ENCODE measurements around the gene OR11G2.
"Not testable (repeated sequence)": the region's sequence is repeated elsewhere in the genome, so short reads cannot be mapped to it uniquely, and the experiment has no call there.

Gene OR11G2

GRCh38 chr14:20184181-20184580 lies 6.5 kb upstream of the OR11G2 start:
- no peaks in the 10 kb centered on the region for H3K27me3 ChIP-seq (ENCODE audit: control insufficient read depth in 1 of 2, insufficient read depth in 1 of 2, low read length in 2 of 2)
- no peak overlapping the region for H2AK5ac ChIP-seq (ENCODE audit: low read length, severe bottlenecking)
- H3K9ac ChIP-seq (ENCODE audit: low read length): no peak overlapping the region
- H3K18ac ChIP-seq (ENCODE audit: low read depth in 1 of 2, low read length in 2 of 2): no peak overlapping the region
- no peak overlapping the region for H4K91ac ChIP-seq (ENCODE audit: low read length)
- H3K23ac ChIP-seq (ENCODE audit: low read length in 2 of 2): no peak overlapping the region
- H3K27ac ChIP-seq (ENCODE audit: low read length, poor library complexity, severe bottlenecking): no peak overlapping the region
- H3K4me2 ChIP-seq (ENCODE audit: low read length, poor library complexity, severe bottlenecking): no peak overlapping the region
- H2AFZ ChIP-seq (ENCODE audit: low read depth, low read length): no peak overlapping the region
- WGBS: 51% methylated on average over 5 of the region's 5 CpGs
- no peak overlapping the region for H4K8ac ChIP-seq (ENCODE audit: low read length)
- no peak overlapping the region for H2BK120ac ChIP-seq (ENCODE audit: low read depth, low read length)
- H3K4ac ChIP-seq (ENCODE audit: low read depth in 1 of 2, low read length in 2 of 2): no peak overlapping the region
- no peak overlapping the region for H3K4me3 ChIP-seq (ENCODE audit: insufficient read depth in 1 of 2, low read depth in 1 of 2, low read length in 2 of 2)
- H3K9me3 ChIP-seq (ENCODE audit: control insufficient read depth, low read length): no peaks in the 10 kb centered on the region
- DNase-seq: no peak
- H2BK12ac ChIP-seq (ENCODE audit: low read length in 2 of 2): no peak overlapping the region
- H3K4me1 ChIP-seq (ENCODE audit: control insufficient read depth, insufficient read depth, low read depth, low read length): no peaks in the 10 kb centered on the region
- no peak overlapping the region for H2BK5ac ChIP-seq (ENCODE audit: low read depth, low read length, poor library complexity, severe bottlenecking)
- no peaks in the 10 kb centered on the region for H3K36me3 ChIP-seq (ENCODE audit: control insufficient read depth in 1 of 2, insufficient read depth in 2 of 2, low read depth in 1 of 2, low read length in 2 of 2)
- no peak overlapping the region for H2BK15ac ChIP-seq (ENCODE audit: low read depth, poor library complexity, severe bottlenecking)
- no peak overlapping the region for H3K14ac ChIP-seq (ENCODE audit: low read length in 2 of 2)
- H3K79me1 ChIP-seq (replicated peaks; ENCODE audit: low read length, poor library complexity, severe bottlenecking): no peaks in the 10 kb centered on the region

GRCh38 chr14:20191396-20191795 lies 700 bp downstream of the OR11G2 start:
- Histone ChIP-seq H3K27me3 (ENCODE audit: control insufficient read depth in 1 of 2, insufficient read depth in 1 of 2, low read length in 2 of 2) (peaks cover 0 to 7% of the 10 kb centered on the region in 2 experiments), H3K9me3 (ENCODE audit: control insufficient read depth, low read length) (no peaks in the 10 kb centered on the region), H2BK12ac (ENCODE audit: low read length in 2 of 2) (no peak overlapping the region), H2BK15ac (ENCODE audit: low read depth, poor library complexity, severe bottlenecking) (no peak overlapping the region), H3K23ac (ENCODE audit: low read length in 2 of 2) (no peak overlapping the region), H3K14ac (ENCODE audit: low read length in 2 of 2) (no peak overlapping the region), H2AK5ac (ENCODE audit: low read length, severe bottlenecking) (no peak overlapping the region), H3K36me3 (ENCODE audit: control insufficient read depth in 1 of 2, insufficient read depth in 2 of 2, low read depth in 1 of 2, low read length in 2 of 2) (no peaks in the 10 kb centered on the region), H3K4me3 (ENCODE audit: insufficient read depth in 1 of 2, low read depth in 1 of 2, low read length in 2 of 2) (no peak overlapping the region), H3K79me1 (replicated peaks; ENCODE audit: low read length, poor library complexity, severe bottlenecking) (no peaks in the 10 kb centered on the region), H2AFZ (ENCODE audit: low read depth, low read length) (no peak overlapping the region), H3K4me1 (ENCODE audit: control insufficient read depth, insufficient read depth, low read depth, low read length) (no peaks in the 10 kb centered on the region), H2BK120ac (ENCODE audit: low read depth, low read length) (no peak overlapping the region), H3K18ac (ENCODE audit: low read depth in 1 of 2, low read length in 2 of 2) (no peak overlapping the region), H3K4ac (ENCODE audit: low read depth in 1 of 2, low read length in 2 of 2) (no peak overlapping the region), H3K27ac (ENCODE audit: low read length, poor library complexity, severe bottlenecking) (no peak overlapping the region), H3K4me2 (ENCODE audit: low read length, poor library complexity, severe bottlenecking) (no peak overlapping the region), H2BK5ac (ENCODE audit: low read depth, low read length, poor library complexity, severe bottlenecking) (no peak overlapping the region), H4K8ac (ENCODE audit: low read length) (no peak overlapping the region), H3K9ac (ENCODE audit: low read length) (no peak overlapping the region), H4K91ac (ENCODE audit: low read length) (no peak overlapping the region)
- no peak for DNase-seq
- WGBS: 77% methylated on average over 3 of the region's 3 CpGs

GRCh38 chr14:20194101-20194500 lies 3.4 kb downstream of the OR11G2 start:
- no peak overlapping the region for H3K18ac ChIP-seq (ENCODE audit: low read depth in 1 of 2, low read length in 2 of 2)
- no peak overlapping the region for H2BK12ac ChIP-seq (ENCODE audit: low read length in 2 of 2)
- H3K4me3 ChIP-seq (ENCODE audit: insufficient read depth in 1 of 2, low read depth in 1 of 2, low read length in 2 of 2): no peak overlapping the region
- H3K27me3 ChIP-seq (ENCODE audit: control insufficient read depth in 1 of 2, insufficient read depth in 1 of 2, low read length in 2 of 2): peaks cover 0 to 7% of the 10 kb centered on the region in 2 experiments
- no peak overlapping the region for H2BK120ac ChIP-seq (ENCODE audit: low read depth, low read length)
- no peak overlapping the region for H3K27ac ChIP-seq (ENCODE audit: low read length, poor library complexity, severe bottlenecking)
- no peak overlapping the region for H2BK5ac ChIP-seq (ENCODE audit: low read depth, low read length, poor library complexity, severe bottlenecking)
- H3K79me1 ChIP-seq (replicated peaks; ENCODE audit: low read length, poor library complexity, severe bottlenecking): no peaks in the 10 kb centered on the region
- no peak overlapping the region for H4K91ac ChIP-seq (ENCODE audit: low read length)
- no peak overlapping the region for H3K23ac ChIP-seq (ENCODE audit: low read length in 2 of 2)
- no peak overlapping the region for H2AK5ac ChIP-seq (ENCODE audit: low read length, severe bottlenecking)
- H3K4me2 ChIP-seq (ENCODE audit: low read length, poor library complexity, severe bottlenecking): no peak overlapping the region
- H2AFZ ChIP-seq (ENCODE audit: low read depth, low read length): no peak overlapping the region
- no peak overlapping the region for H2BK15ac ChIP-seq (ENCODE audit: low read depth, poor library complexity, severe bottlenecking)
- H3K9me3 ChIP-seq (ENCODE audit: control insufficient read depth, low read length): no peaks in the 10 kb centered on the region
- H4K8ac ChIP-seq (ENCODE audit: low read length): no peak overlapping the region
- H3K4ac ChIP-seq (ENCODE audit: low read depth in 1 of 2, low read length in 2 of 2): no peak overlapping the region
- H3K4me1 ChIP-seq (ENCODE audit: control insufficient read depth, insufficient read depth, low read depth, low read length): no peaks in the 10 kb centered on the region
- DNase-seq: no peak
- no peak overlapping the region for H3K9ac ChIP-seq (ENCODE audit: low read length)
- H3K14ac ChIP-seq (ENCODE audit: low read length in 2 of 2): no peak overlapping the region
- H3K36me3 ChIP-seq (ENCODE audit: control insufficient read depth in 1 of 2, insufficient read depth in 2 of 2, low read depth in 1 of 2, low read length in 2 of 2): no peaks in the 10 kb centered on the region

- not testable (repeated sequence) for H2AFZ ChIP-seq (ENCODE audit: low read depth, low read length); H3K4me1 ChIP-seq (ENCODE audit: control insufficient read depth, insufficient read depth, low read depth, low read length); H3K14ac ChIP-seq (ENCODE audit: low read length in 2 of 2); H2BK120ac ChIP-seq (ENCODE audit: low read depth, low read length); H4K91ac ChIP-seq (ENCODE audit: low read length); H3K36me3 ChIP-seq (ENCODE audit: control insufficient read depth in 1 of 2, insufficient read depth in 2 of 2, low read depth in 1 of 2, low read length in 2 of 2); H2BK15ac ChIP-seq (ENCODE audit: low read depth, poor library complexity, severe bottlenecking); H3K9ac ChIP-seq (ENCODE audit: low read length); H2BK12ac ChIP-seq (ENCODE audit: low read length in 2 of 2); H3K4me3 ChIP-seq (ENCODE audit: insufficient read depth in 1 of 2, low read depth in 1 of 2, low read length in 2 of 2); H4K8ac ChIP-seq (ENCODE audit: low read length); H3K9me3 ChIP-seq (ENCODE audit: control insufficient read depth, low read length); H3K27ac ChIP-seq (ENCODE audit: low read length, poor library complexity, severe bottlenecking); H2BK5ac ChIP-seq (ENCODE audit: low read depth, low read length, poor library complexity, severe bottlenecking); H3K27me3 ChIP-seq (ENCODE audit: control insufficient read depth in 1 of 2, insufficient read depth in 1 of 2, low read length in 2 of 2); H3K18ac ChIP-seq (ENCODE audit: low read depth in 1 of 2, low read length in 2 of 2); H2AK5ac ChIP-seq (ENCODE audit: low read length, severe bottlenecking); H3K23ac ChIP-seq (ENCODE audit: low read length in 2 of 2); DNase-seq; H3K4ac ChIP-seq (ENCODE audit: low read depth in 1 of 2, low read length in 2 of 2); H3K4me2 ChIP-seq (ENCODE audit: low read length, poor library complexity, severe bottlenecking); H3K79me1 ChIP-seq (replicated peaks; ENCODE audit: low read length, poor library complexity, severe bottlenecking)
- 60% methylated on average over 5 of the region's 6 CpGs for WGBS
Measured at GRCh38 chr14:20195170-20195569, 4.5 kb downstream of the OR11G2 start.
